Activated T-helper 2 cell treated with anti-CD3 and anti-CD28 coated beads, Interferon-gamma antibody, Interleukin-2, Interleukin-4, amounts not matched to agents 10 μg/mL and 5 μg/mL and 100 μg/mL, durations not matched to agents 14 hours and 24 hours and 36 hours (primary cell): ENCODE results near the gene NUDT1. TPM values are rescaled to one million over a fixed set of nuclear protein-coding genes. Genes with fewer than 3 reads are reported as not detected.

Experiments used
- DNase-seq: peaks from one replicate; pipeline ENCODE4 v3.0.0; 2021; ENCODE audit warnings: low spot score
- H3K27ac Mint-ChIP-seq: one replicate; pipeline ENCODE4 v1.8.0; 2021; ENCODE audit warnings: mixed read lengths
- H3K27me3 Mint-ChIP-seq: one replicate; pipeline ENCODE4 v1.8.0; 2021; ENCODE audit warnings: low read depth, mixed read lengths
- H3K36me3 Mint-ChIP-seq: one replicate; pipeline ENCODE4 v1.8.0; 2021; ENCODE audit warnings: low read depth, mixed read lengths
- H3K4me1 Mint-ChIP-seq: one replicate; pipeline ENCODE4 v1.8.0; 2021; ENCODE audit warnings: low read depth, mixed read lengths
- H3K4me3 Mint-ChIP-seq: one replicate; pipeline ENCODE4 v1.8.0; 2021; ENCODE audit warnings: low read depth, mild to moderate bottlenecking, moderate library complexity, mixed read lengths
- H3K9me3 Mint-ChIP-seq: one replicate; pipeline ENCODE4 v1.8.0; 2021; ENCODE audit warnings: mixed read lengths
- intact Hi-C: fragments of 100-400 bp; cut with micrococcal nuclease; formaldehyde crosslinking; loops from one replicate; pipeline ENCODE4 v1.15.1; 2023
- total RNA-seq: library from RNA; stranded (reverse); gene quantifications from 2 replicates; pipeline ENCODE4 v1.2.3, GENCODE V29; 2022

The NUDT1 gene
- total RNA-seq, 1 donor from 2014 or later = 69.3 TPM

DNA sequence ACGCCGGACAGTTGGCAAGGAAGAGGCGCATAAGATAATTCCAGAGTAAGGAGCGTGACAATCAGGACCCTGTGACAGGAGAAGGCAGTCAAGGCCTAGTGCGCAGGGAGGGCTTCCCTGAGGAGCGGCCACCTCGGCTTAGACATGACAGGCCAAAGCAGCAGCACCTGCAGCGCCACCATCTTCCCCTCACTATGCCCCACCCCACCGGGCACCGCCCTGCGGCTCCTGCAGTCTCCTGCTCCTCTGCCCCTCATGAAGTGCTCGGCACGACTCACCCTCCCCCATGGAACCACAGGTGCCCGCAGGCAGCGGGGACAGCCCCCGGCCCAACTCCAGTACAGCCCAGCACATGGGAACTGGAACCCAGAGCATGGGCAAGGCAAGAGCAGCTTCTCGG is 21.1 kb upstream of the NUDT1 start:
- Mint-ChIP-seq H3K27me3 (no peaks in the 10 kb centered on the region), H3K36me3 (peaks cover 47% of the 10 kb centered on the region), H3K4me1 (no peaks in the 10 kb centered on the region), H3K4me3 (no peak overlapping the region), H3K27ac (no peak overlapping the region), H3K9me3 (no peaks in the 10 kb centered on the region)
- intact Hi-C loops = no loop called here
- no peak for DNase-seq

- Mint-ChIP-seq H3K4me1 (no peaks in the 10 kb centered on the region), H3K27me3 (no peaks in the 10 kb centered on the region), H3K36me3 (peaks cover 48% of the 10 kb centered on the region), H3K9me3 (no peaks in the 10 kb centered on the region), H3K4me3 (no peak overlapping the region), H3K27ac (no peak overlapping the region)
- DNase-seq = no peak
- intact Hi-C loops = no loop called here
These were observed 19.5 kb upstream of the NUDT1 start for GRCh38 chr7:2222516-2222915.

- no peak for DNase-seq
- Mint-ChIP-seq H3K4me1 (no peaks in the 10 kb centered on the region), H3K4me3 (no peak overlapping the region), H3K9me3 (no peaks in the 10 kb centered on the region), H3K27ac (no peak overlapping the region), H3K36me3 (peaks cover 47% of the 10 kb centered on the region), H3K27me3 (no peaks in the 10 kb centered on the region)
- intact Hi-C loops = no loop called here
These were observed 18.7 kb upstream of the NUDT1 start for GRCh38 chr7:2223321-2223720.

GRCh38 chr7:2224491-2224928 is 17.5 kb upstream of the NUDT1 start:
- Mint-ChIP-seq H3K4me3 (no peak overlapping the region), H3K27me3 (no peaks in the 10 kb centered on the region), H3K4me1 (peaks cover under 1% of the 10 kb centered on the region), H3K9me3 (no peaks in the 10 kb centered on the region), H3K27ac (no peak overlapping the region), H3K36me3 (peaks cover 43% of the 10 kb centered on the region)
- DNase-seq = no peak
- intact Hi-C loops = no loop called here

DNA sequence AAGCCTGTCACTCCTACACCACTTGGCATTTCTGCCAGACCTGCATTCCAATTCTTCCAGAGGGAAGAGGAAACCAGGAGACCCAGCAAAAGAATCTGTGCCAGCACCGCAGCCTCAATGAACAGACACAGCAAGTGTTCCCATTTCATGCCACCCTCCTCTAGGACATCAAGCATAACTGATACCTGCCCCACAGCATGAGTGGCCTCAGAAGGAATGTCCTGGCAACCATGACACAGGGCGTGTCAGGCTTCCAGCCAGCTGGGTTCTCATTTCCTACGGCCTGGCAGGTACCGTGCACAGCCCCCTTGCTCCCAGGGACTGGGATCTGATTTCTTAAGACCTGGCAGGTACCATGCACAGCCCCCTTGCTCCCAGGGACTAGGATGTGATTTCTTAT is 17.1 kb upstream of the NUDT1 start:
- H3K36me3 Mint-ChIP-seq = peaks cover 46% of the 10 kb centered on the region
- H3K27ac Mint-ChIP-seq = no peak overlapping the region
- H3K4me1 Mint-ChIP-seq = peaks cover 4% of the 10 kb centered on the region
- no peak overlapping the region for H3K4me3 Mint-ChIP-seq
- H3K9me3 Mint-ChIP-seq = no peaks in the 10 kb centered on the region
- intact Hi-C loops = no loop called here
- H3K27me3 Mint-ChIP-seq = no peaks in the 10 kb centered on the region
- no peak for DNase-seq

GRCh38 chr7:2225336-2225735 is 16.7 kb upstream of the NUDT1 start:
- peaks cover 49% of the 10 kb centered on the region for H3K36me3 Mint-ChIP-seq
- intact Hi-C loops = no loop called here
- DNase-seq = no peak
- no peaks in the 10 kb centered on the region for H3K27me3 Mint-ChIP-seq
- H3K4me1 Mint-ChIP-seq = peaks cover 4% of the 10 kb centered on the region
- H3K27ac Mint-ChIP-seq = no peak overlapping the region
- no peak overlapping the region for H3K4me3 Mint-ChIP-seq
- H3K9me3 Mint-ChIP-seq = no peaks in the 10 kb centered on the region

DNA sequence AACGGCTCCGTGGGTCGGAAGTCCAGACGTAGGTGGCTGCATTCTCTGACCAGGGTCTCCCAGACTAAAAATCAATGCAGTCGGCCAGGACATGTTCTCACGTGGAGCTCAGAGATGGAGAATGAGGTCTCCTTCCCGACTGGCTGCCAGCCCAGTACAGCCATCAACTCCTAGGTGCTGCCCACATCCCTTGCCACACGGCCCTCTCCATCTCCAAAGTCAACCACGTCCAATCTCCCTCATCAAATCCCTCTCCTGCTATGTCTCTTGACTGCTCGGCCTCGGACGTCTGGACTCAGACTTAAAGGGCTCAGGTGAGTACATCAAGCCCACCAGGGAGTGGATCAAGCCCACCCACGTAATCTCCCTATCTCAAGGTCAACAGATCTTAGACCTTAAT is 16.2 kb upstream of the NUDT1 start:
- H3K27ac Mint-ChIP-seq = no peak overlapping the region
- H3K27me3 Mint-ChIP-seq = no peaks in the 10 kb centered on the region
- intact Hi-C loops = no loop called here
- no peak for DNase-seq
- no peak overlapping the region for H3K4me3 Mint-ChIP-seq
- H3K4me1 Mint-ChIP-seq = peaks cover 7% of the 10 kb centered on the region
- peaks cover 49% of the 10 kb centered on the region for H3K36me3 Mint-ChIP-seq
- H3K9me3 Mint-ChIP-seq = no peaks in the 10 kb centered on the region

- intact Hi-C loops = no loop called here
- Mint-ChIP-seq H3K27ac (no peak overlapping the region), H3K4me3 (no peak overlapping the region), H3K4me1 (peaks cover 12% of the 10 kb centered on the region), H3K9me3 (no peaks in the 10 kb centered on the region), H3K27me3 (no peaks in the 10 kb centered on the region), H3K36me3 (peaks cover 39% of the 10 kb centered on the region)
- DNase-seq = no peak
These were observed 14.3 kb upstream of the NUDT1 start for GRCh38 chr7:2227699-2228098.

- H3K36me3 Mint-ChIP-seq = peaks cover 37% of the 10 kb centered on the region
- H3K27ac Mint-ChIP-seq = no peak overlapping the region
- H3K4me1 Mint-ChIP-seq = peaks cover 17% of the 10 kb centered on the region
- DNase-seq = no peak
- H3K4me3 Mint-ChIP-seq = no peak overlapping the region
- intact Hi-C loops = no loop called here
- no peaks in the 10 kb centered on the region for H3K9me3 Mint-ChIP-seq
- no peaks in the 10 kb centered on the region for H3K27me3 Mint-ChIP-seq
These were observed 13.1 kb upstream of the NUDT1 start for GRCh38 chr7:2228921-2229320.

- H3K27me3 Mint-ChIP-seq = no peaks in the 10 kb centered on the region
- H3K4me1 Mint-ChIP-seq = peaks cover 17% of the 10 kb centered on the region
- no peak overlapping the region for H3K4me3 Mint-ChIP-seq
- intact Hi-C loops = no loop called here
- DNase-seq = no peak
- H3K9me3 Mint-ChIP-seq = no peaks in the 10 kb centered on the region
- H3K27ac Mint-ChIP-seq = no peak overlapping the region
- peaks cover 36% of the 10 kb centered on the region for H3K36me3 Mint-ChIP-seq
These were observed 12.6 kb upstream of the NUDT1 start for GRCh38 chr7:2229467-2229866.

GRCh38 chr7:2230226-2230625 is 11.8 kb upstream of the NUDT1 start:
- Mint-ChIP-seq H3K36me3 (peaks cover 43% of the 10 kb centered on the region), H3K9me3 (no peaks in the 10 kb centered on the region), H3K4me3 (no peak overlapping the region), H3K27me3 (no peaks in the 10 kb centered on the region), H3K27ac (no peak overlapping the region), H3K4me1 (peaks cover 20% of the 10 kb centered on the region)
- no peak for DNase-seq
- intact Hi-C loops = no loop called here

- H3K4me3 Mint-ChIP-seq = peak overlapping the region; percentile 13
- H3K27ac Mint-ChIP-seq = no peak overlapping the region
- no peaks in the 10 kb centered on the region for H3K27me3 Mint-ChIP-seq
- H3K36me3 Mint-ChIP-seq = peaks cover 43% of the 10 kb centered on the region
- H3K9me3 Mint-ChIP-seq = no peaks in the 10 kb centered on the region
- peaks cover 20% of the 10 kb centered on the region for H3K4me1 Mint-ChIP-seq
- DNase-seq = no peak
- intact Hi-C loops = no loop called here
These were observed 11.1 kb upstream of the NUDT1 start for GRCh38 chr7:2230882-2231281.

DNA sequence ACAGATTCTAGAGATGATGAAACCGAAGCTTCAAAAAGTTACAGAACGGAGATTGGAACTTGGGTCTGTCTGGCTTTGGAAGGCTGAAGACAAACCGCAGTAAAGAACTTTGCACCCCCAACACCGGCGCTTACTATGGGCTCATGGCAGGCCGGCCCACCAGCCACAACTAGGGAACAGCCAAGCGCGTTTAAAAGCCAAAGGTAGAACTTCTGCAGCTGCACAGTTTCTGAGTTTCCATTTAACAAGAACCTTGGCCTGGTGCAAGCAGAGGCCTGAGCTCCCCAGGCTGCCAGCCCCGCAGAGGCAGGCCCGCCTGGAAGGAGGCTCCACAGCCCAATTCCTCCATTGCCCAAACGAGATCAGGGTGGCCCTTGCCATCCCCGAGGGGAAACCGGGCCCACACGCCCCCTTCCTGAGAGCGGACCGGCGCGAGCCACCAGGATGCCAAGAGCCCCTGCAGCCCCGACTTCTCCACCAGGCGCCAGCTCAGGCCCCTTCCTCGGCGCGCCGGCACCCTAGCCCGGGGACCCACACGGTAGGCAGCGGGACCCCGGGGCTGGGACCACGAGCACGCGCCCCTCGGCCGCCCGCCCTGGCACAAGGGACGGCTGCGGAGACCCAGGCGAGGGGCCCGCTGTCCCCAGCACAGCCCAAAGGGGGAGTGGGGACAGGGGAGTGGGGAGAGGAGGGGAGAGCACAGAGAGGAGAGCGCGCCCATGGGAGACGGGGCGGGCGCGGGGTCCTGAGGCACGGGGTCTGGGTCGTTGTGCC is 9.8 kb upstream of the NUDT1 start:
- Mint-ChIP-seq H3K4me1 (peaks cover 20% of the 10 kb centered on the region), H3K27ac (peak overlapping the region; percentile 29), H3K36me3 (peaks cover 38% of the 10 kb centered on the region), H3K9me3 (no peaks in the 10 kb centered on the region), H3K27me3 (no peaks in the 10 kb centered on the region), H3K4me3 (peak overlapping the region; percentile 87)
- DNase-seq = peak; percentile 20
- intact Hi-C loops = loop anchor here (1.0 kb wide), 1 partner anchor 10 kb away; the partner anchor contains the start of genes MRM2 and NUDT1
